Lung (tissue), 12 donors: ENCODE data around the gene ZNF549. TPM values are rescaled to one million over a fixed set of nuclear protein-coding genes. Genes with fewer than 3 reads are reported as not detected.

Experiments
- ATAC-seq: fragments of 200-7000 bp; cut with Tn5 transposase; one replicate; pipeline ENCODE4 v1.9.1; 2020; ENCODE audit warnings: moderate number of reproducible peaks; ENCODE audit not compliant: insufficient read depth, low FRiP score
- DNase-seq, 3 donors: peaks; one replicate each; pipeline ENCODE4 v3.0.0-alpha.2; 2013 to 2017
- H3K27ac ChIP-seq, 2 donors: one replicate each; pipeline ENCODE4 v1.5.1; 2013; ENCODE audit warnings: mild to moderate bottlenecking in 2 of 2, moderate library complexity in 2 of 2, control low read depth in 1 of 2, inconsistent platforms in 1 of 2, low read depth in 1 of 2, low read length in 1 of 2
- H3K27me3 ChIP-seq, 3 donors: one replicate each; pipeline ENCODE4 v1.5.1; 2013; ENCODE audit warnings: low read length in 2 of 3; ENCODE audit not compliant: control insufficient read depth in 3 of 3, insufficient read depth in 3 of 3
- H3K36me3 ChIP-seq, 4 donors: one replicate each; pipeline ENCODE4 v1.5.1; 2013; ENCODE audit warnings: low read length in 4 of 4, mild to moderate bottlenecking in 1 of 4, moderate library complexity in 1 of 4; ENCODE audit not compliant: control insufficient read depth in 4 of 4, insufficient read depth in 4 of 4
- H3K4me1 ChIP-seq, 5 donors: one replicate each; pipeline ENCODE4 v1.5.1; 2013; ENCODE audit warnings: low read length in 5 of 5, mild to moderate bottlenecking in 2 of 5, moderate library complexity in 1 of 5; ENCODE audit not compliant: control insufficient read depth in 5 of 5, insufficient read depth in 5 of 5
- H3K4me3 ChIP-seq: one replicate; pipeline ENCODE4 v1.5.1; 2013; ENCODE audit warnings: mild to moderate bottlenecking, control low read depth, moderate library complexity
- H3K9ac ChIP-seq, 2 donors: one replicate each; pipeline ENCODE4 v1.5.1; 2013; ENCODE audit warnings: low read length in 2 of 2, control low read depth in 1 of 2; ENCODE audit not compliant: insufficient read depth in 1 of 2
- H3K9me3 ChIP-seq, 4 donors: one replicate each; pipeline ENCODE4 v1.5.1; 2013; ENCODE audit warnings: low read length in 3 of 4, mild to moderate bottlenecking in 1 of 4, moderate library complexity in 1 of 4; ENCODE audit not compliant: control insufficient read depth in 4 of 4, insufficient read depth in 3 of 4
- CTCF ChIP-seq: IDR thresholded peaks from 2 replicates; pipeline ENCODE4 v1.5.1; 2012; ENCODE audit warnings: mild to moderate bottlenecking; ENCODE audit errors: control extremely low read depth, extremely low read depth
- WGBS, 2 donors: extraction: QIAGEN DNeasy Blood & Tissue Kit; methylation state at CpG; one replicate each; pipeline ENCODE4 v1.1.7; 2013; 5-methylcytosine and 5-hydroxymethylcytosine counted together
- polyA plus RNA-seq, 2 donors: library from polyadenylated mRNA; stranded (reverse); fragments of 200-250 nt; gene quantifications; one replicate each; pipeline ENCODE4 v1.2.1, GENCODE V29; 2013
- total RNA-seq, 2 donors: library from RNA; depleted of rRNA in 1 of 2; stranded (reverse); fragments of >200 nt in 1 of 2; gene quantifications; one replicate each; pipeline ENCODE4 v1.2.1, GENCODE V29; 2014 to 2021
- donor health status: control.
- donor health status: control.
- donor health status: Bipolar disorder and iron deficiency.
- donor health status: healthy.
- donor health status: DM: yes; HTN: yes; CAD: no.

The ZNF549 gene
- total and polyA plus RNA-seq, 4 donors = 1.7 to 14.8 (median 3.6) TPM

DNA sequence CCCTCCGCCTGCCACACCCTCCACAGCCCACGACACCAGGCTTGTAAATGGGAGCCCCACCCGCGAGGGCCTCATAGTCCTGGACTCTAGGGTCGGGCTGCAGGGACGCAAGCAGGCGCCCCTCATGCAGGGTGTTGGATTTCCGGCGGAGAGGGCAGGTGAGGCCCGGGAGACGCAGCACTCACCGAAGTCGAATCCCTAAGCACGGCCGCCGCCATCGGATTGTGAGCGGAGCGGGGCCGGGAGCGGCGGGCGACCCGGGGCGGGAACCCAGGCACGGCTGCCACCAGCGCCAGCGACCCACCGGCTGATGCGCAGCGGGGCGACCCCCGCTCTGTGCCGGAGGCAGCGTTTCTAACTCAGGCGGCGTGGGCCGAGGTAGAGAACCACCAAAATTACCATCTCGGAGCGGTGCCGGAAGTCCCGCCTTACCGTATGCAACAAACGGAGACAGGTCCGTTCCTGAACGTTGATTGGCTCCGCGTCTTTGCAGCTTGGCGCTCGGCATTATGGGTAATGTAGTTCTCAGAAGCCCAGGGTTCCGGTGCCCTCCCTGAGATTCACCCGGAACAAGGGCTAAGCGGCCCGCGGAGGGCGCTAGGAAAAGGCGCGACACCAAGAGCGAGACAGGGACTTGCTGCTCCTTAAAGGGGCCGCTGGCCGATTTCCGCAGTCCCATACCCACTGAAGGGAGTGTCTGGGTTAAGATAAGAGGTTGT is 51.5 kb downstream of the ZNF549 start, which contains the start of gene ZNF416:
ZNF416 (minus strand) TSS at position 425 of the 719 bp plus-strand sequence; CDS start at position 218, 207 bp downstream.
- Histone ChIP-seq H3K36me3 (peaks cover 20 to 45% (median 33%) of the 10 kb centered on the region in 4 donors), H3K27me3 (no peaks in the 10 kb centered on the region), H3K4me3 (peak within 1 kb of the TSS; percentile 99), H3K4me1 (peaks cover 0 to 19% (median 5%) of the 10 kb centered on the region in 5 donors), H3K9ac (peak within 1 kb of the TSS; percentile 49 to 56), H3K9me3 (peaks cover 0 to 58% (median 31%) of the 10 kb centered on the region in 4 donors), H3K27ac (peak within 1 kb of the TSS; percentile 48 to 77)
- ATAC-seq (peak; percentile 99), DNase-seq (peak; percentile 98 to 100 (median 99))
- WGBS, 2 donors = 1% methylated on average over 62 of the region's 62 CpGs
- no peak for TF ChIP-seq CTCF

DNA sequence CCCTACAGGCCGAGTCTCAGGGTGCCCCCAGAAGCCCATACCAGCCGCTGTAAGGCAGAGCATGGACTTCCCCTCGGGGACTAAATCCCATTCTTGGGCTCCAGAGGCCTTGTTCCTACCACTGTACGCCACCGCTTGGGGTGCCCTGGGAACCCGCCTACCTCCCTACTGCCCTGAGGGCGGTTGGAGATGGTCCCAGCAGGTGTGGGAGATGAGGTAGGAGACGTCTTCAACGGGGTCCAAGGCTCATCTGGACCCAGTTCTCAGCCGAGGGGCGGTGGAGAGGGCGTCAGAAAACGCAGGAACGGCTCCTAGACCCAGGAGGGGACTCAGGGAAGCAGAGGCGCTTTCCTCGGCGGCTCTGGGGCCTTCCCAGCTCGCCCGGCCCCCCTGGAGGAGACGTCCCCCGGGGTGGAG is 56.0 kb downstream of the ZNF549 start:
- H3K9me3 ChIP-seq = peaks cover 0 to 44% (median 14%) of the 10 kb centered on the region in 4 donors
- H3K4me1 ChIP-seq = peaks cover under 1 to 15% (median 10%) of the 10 kb centered on the region in 5 donors
- H3K27me3 ChIP-seq = no peaks in the 10 kb centered on the region
- H3K4me3 ChIP-seq = no peak overlapping the region
- H3K9ac ChIP-seq = no peak overlapping the region
- TF ChIP-seq CTCF = no peak
- peaks cover 0 to 32% (median 6%) of the 10 kb centered on the region in 4 donors for H3K36me3 ChIP-seq
- WGBS, 2 donors = 41 to 43% methylated on average over 21 of the region's 21 CpGs
- H3K27ac ChIP-seq = no peak overlapping the region
- ATAC-seq (no peak), DNase-seq (no peak)

GRCh38 chr19:57583521-57584416 is 56.6 kb downstream of the ZNF549 start, which contains the start of gene ZIK1:
Gene ZIK1 (plus strand): TSS chr19:57584145. CDS start chr19:57584357, 212 bp downstream.
- peaks cover 0 to 14% (median 10%) of the 10 kb centered on the region in 5 donors for H3K4me1 ChIP-seq
- H3K9me3 ChIP-seq = peaks cover 0 to 50% (median 20%) of the 10 kb centered on the region in 4 donors
- H3K27ac ChIP-seq = peak within 1 kb of the TSS; percentile 6 to 51
- peak; percentile 97 to 99 (median 98) for DNase-seq
- peak within 1 kb of the TSS; percentile 62 for H3K4me3 ChIP-seq
- peak within 1 kb of the TSS in 1 of 2 donors; percentile 33 for H3K9ac ChIP-seq
- WGBS, 2 donors = 2 to 3% methylated on average over 75 to 76 of the region's 76 CpGs
- H3K36me3 ChIP-seq = peaks cover 6 to 34% (median 12%) of the 10 kb centered on the region in 4 donors
- ATAC-seq = peak; percentile 92
- no peaks in the 10 kb centered on the region for H3K27me3 ChIP-seq
- TF ChIP-seq CTCF = no peak
